ENCODE results near the gene DUSP22.

- TF ChIP-seq, protein P1, sequence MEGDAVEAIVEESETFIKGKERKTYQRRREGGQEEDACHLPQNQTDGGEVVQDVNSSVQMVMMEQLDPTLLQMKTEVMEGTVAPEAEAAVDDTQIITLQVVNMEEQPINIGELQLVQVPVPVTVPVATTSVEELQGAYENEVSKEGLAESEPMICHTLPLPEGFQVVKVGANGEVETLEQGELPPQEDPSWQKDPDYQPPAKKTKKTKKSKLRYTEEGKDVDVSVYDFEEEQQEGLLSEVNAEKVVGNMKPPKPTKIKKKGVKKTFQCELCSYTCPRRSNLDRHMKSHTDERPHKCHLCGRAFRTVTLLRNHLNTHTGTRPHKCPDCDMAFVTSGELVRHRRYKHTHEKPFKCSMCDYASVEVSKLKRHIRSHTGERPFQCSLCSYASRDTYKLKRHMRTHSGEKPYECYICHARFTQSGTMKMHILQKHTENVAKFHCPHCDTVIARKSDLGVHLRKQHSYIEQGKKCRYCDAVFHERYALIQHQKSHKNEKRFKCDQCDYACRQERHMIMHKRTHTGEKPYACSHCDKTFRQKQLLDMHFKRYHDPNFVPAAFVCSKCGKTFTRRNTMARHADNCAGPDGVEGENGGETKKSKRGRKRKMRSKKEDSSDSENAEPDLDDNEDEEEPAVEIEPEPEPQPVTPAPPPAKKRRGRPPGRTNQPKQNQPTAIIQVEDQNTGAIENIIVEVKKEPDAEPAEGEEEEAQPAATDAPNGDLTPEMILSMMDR (IDR thresholded peaks at IDR 0.05; ENCODE audit: insufficient read depth, low read depth, low read length): no peak
- no peak for TF ChIP-seq EZH2 (IDR thresholded peaks at IDR 0.05; ENCODE audit: insufficient read depth, low read length)
These were observed 66.1 kb downstream of the DUSP22 start for GRCh38 chr6:358432-358831.
